Left lung (tissue), 10 donors: ENCODE measurements around the gene SCUBE1. TPM values are rescaled to one million over a fixed set of nuclear protein-coding genes. Genes with fewer than 3 reads are reported as not detected.

Experiments
- ATAC-seq: fragments of 200-7000 bp; cut with Tn5 transposase; one replicate; pipeline ENCODE4 v1.9.1; 2020; ENCODE audit warnings: moderate library complexity
- DNase-seq, 4 donors: peaks; one replicate each; pipeline ENCODE4 v3.0.0-alpha.2; 2013 to 2020
- H3K27ac ChIP-seq, 2 donors: fragments of 200-600 bp; sonication (generic) in 1 of 2; one replicate each; pipeline versions ENCODE4 v1.5.0 to v1.8.0; 2020 to 2021
- H3K27me3 ChIP-seq, 2 donors: fragments of 200-600 bp; sonication (generic) in 1 of 2; one replicate each; pipeline versions ENCODE4 v1.5.0 to v1.8.0; 2020 to 2021
- H3K36me3 ChIP-seq, 2 donors: fragments of 200-600 bp; sonication (generic) in 1 of 2; one replicate each; pipeline versions ENCODE4 v1.5.0 to v1.8.0; 2020 to 2021
- H3K4me1 ChIP-seq, 2 donors: fragments of 200-600 bp; one replicate each; pipeline ENCODE4 v1.8.0; 2021
- H3K4me3 ChIP-seq, 2 donors: fragments of 200-600 bp; sonication (generic) in 1 of 2; one replicate each; pipeline versions ENCODE4 v1.5.0 to v1.8.0; 2020 to 2021; ENCODE audit warnings: mild to moderate bottlenecking in 1 of 2
- H3K9me3 ChIP-seq, 2 donors: fragments of 200-600 bp; sonication (generic) in 1 of 2; one replicate each; pipeline versions ENCODE4 v1.5.0 to v1.8.0; 2020 to 2021
- CTCF ChIP-seq, 2 donors: fragments of 200-600 bp; sonication (generic) in 1 of 2; IDR thresholded peaks; one replicate each; pipeline versions ENCODE4 v1.5.0 to v1.8.0; 2021; ENCODE audit warnings: antibody characterized with exemption in 2 of 2
- intact Hi-C, 2 donors: fragments of 100-400 bp; cut with DNase I; formaldehyde crosslinking; loops; one replicate each; pipeline versions ENCODE4 v1.11.2 to v1.14.2; 2022
- polyA plus RNA-seq, 6 donors: library from polyadenylated mRNA; unstranded; fragments of 120-200 nt; gene quantifications; one replicate each; pipeline ENCODE4 v1.2.1, GENCODE V29; 2013; ENCODE audit not compliant: insufficient read length in 6 of 6
- total RNA-seq, 2 donors: library from RNA; stranded (reverse); fragmentation: NEBNext Ultra II Directional; extraction: Animal tissue kit (Norgen Biotek cat#: 25700); gene quantifications; one replicate each; pipeline ENCODE4 v1.2.1, GENCODE V29; 2021
- donor health status: DM: no; HTN: yes; CAD: no.
- donor health status: DM: no; HTN: no; CAD: no.

The SCUBE1 gene
- total and polyA plus RNA-seq, 8 donors = 1.1 to 5.0 (median 2.0) TPM

GRCh38 chr22:43331698-43332097, 11.5 kb downstream of the SCUBE1 start:
- Histone ChIP-seq H3K27me3 (no peaks in the 10 kb centered on the region), H3K27ac (no peak overlapping the region), H3K36me3 (no peaks in the 10 kb centered on the region), H3K4me1 (no peaks in the 10 kb centered on the region), H3K9me3 (no peaks in the 10 kb centered on the region), H3K4me3 (no peak overlapping the region)
- no peak for TF ChIP-seq CTCF (IDR thresholded peaks at IDR 0.05)
- intact Hi-C loops = no loop called here
- ATAC-seq (no peak), DNase-seq (no peak)

GRCh38 chr22:43331069-43331451, 12.1 kb downstream of the SCUBE1 start:
- DNase-seq = no peak

DNA sequence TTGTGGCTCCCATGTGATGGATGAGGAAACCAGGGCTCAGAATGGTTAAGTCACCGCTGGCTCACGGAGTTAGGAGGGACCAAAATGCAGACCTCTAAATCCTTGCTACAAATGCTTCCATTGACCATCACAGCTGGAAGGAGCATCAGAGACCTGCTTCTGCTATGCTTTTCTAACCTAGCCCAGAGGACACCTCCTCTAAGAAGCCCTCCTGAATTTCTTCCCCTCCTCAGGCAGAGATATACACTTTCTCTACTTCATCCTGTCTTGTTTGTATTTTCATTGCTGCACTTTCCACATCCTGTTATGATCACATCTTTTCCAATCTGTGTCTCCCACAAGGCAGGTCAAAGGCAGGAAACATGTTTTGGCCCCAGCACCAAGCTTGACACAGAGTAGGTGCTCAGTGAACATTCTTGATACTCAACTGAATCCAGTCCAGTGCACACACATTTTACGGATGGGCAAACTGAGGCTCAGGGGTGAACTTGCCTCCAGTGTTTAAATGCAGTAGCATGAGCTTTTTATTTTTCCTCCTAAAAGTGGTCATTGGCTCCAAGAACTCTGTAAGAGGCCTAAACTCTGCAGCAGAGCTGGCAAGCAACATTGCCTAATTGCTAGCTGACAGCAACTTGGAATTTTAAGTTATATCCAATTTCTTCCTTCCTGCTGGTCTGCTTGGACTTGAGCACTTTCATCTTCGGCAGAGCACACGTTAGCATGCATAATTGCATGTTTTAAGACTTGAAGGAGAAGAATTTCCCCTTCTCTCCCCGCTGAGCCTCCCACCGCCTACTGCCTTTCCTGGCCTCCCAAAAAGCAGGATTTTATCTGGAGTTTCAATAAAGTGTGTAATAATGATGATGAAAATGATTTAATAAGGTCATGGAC, 12.7 kb downstream of the SCUBE1 start:
- ATAC-seq (no peak), DNase-seq (peak in 1 of 4 donors; percentile 39)
- no peaks in the 10 kb centered on the region for H3K36me3 ChIP-seq
- no peak for TF ChIP-seq CTCF (IDR thresholded peaks at IDR 0.05)
- H3K9me3 ChIP-seq = no peaks in the 10 kb centered on the region
- H3K27ac ChIP-seq = no peak overlapping the region
- no peak overlapping the region for H3K4me3 ChIP-seq
- H3K27me3 ChIP-seq = no peaks in the 10 kb centered on the region
- intact Hi-C loops = no loop called here
- H3K4me1 ChIP-seq = no peaks in the 10 kb centered on the region

More at GRCh38 chr22:43331069-43331451, 12.1 kb downstream of the SCUBE1 start:
- H3K36me3 ChIP-seq = no peaks in the 10 kb centered on the region
- H3K27me3 ChIP-seq = no peaks in the 10 kb centered on the region
- no peaks in the 10 kb centered on the region for H3K9me3 ChIP-seq
- no peak overlapping the region for H3K27ac ChIP-seq
- no peaks in the 10 kb centered on the region for H3K4me1 ChIP-seq
- ATAC-seq = no peak
- intact Hi-C loops = no loop called here
- no peak overlapping the region for H3K4me3 ChIP-seq
- TF ChIP-seq CTCF (IDR thresholded peaks at IDR 0.05) = no peak

GRCh38 chr22:43329061-43329460, 14.1 kb downstream of the SCUBE1 start:
- ATAC-seq (no peak), DNase-seq (no peak)
- no peak overlapping the region for H3K27ac ChIP-seq
- H3K36me3 ChIP-seq = no peaks in the 10 kb centered on the region
- no peaks in the 10 kb centered on the region for H3K27me3 ChIP-seq
- TF ChIP-seq CTCF (IDR thresholded peaks at IDR 0.05) = no peak
- no peak overlapping the region for H3K4me3 ChIP-seq
- no peaks in the 10 kb centered on the region for H3K9me3 ChIP-seq
- no peaks in the 10 kb centered on the region for H3K4me1 ChIP-seq
- intact Hi-C loops = no loop called here

DNA sequence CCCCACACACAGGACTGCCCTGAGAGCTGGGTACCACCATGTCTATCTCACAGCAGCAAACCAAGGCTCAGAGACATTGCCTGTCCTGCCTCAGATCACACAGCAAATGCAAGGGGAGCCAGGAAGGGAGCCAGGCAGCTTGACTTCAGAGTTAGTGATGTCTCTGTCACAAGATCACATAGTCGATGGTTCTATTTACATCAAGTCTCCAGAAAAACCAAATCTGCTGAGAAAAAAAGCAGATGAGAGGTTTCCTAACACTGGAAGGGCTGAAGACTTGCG, 16.1 kb downstream of the SCUBE1 start:
- intact Hi-C loops = no loop called here
- Histone ChIP-seq H3K27me3 (no peaks in the 10 kb centered on the region), H3K27ac (no peak overlapping the region), H3K9me3 (no peaks in the 10 kb centered on the region), H3K4me1 (no peaks in the 10 kb centered on the region), H3K36me3 (no peaks in the 10 kb centered on the region), H3K4me3 (no peak overlapping the region)
- ATAC-seq (no peak), DNase-seq (no peak)
- no peak for TF ChIP-seq CTCF (IDR thresholded peaks at IDR 0.05)
